K562 (cell line): Measurements from ENCODE around the gene PNMA8A. TPM values are rescaled to one million over a fixed set of nuclear protein-coding genes. Genes with fewer than 3 reads are reported as not detected.
A peak's percentile ranks its signal among the peaks of the same experiment; 100 is the strongest.

Source experiments
- ATF1 ChIP-seq, 2 experiments: fragments of 450-650 bp in 1 of 2; IDR thresholded peaks; 2 replicates each; pipeline ENCODE4 v1.6.1; 2016; ENCODE audit warnings: missing compliant biosample characterization in 1 of 2, missing genetic modification characterization in 1 of 2
- CREB5 ChIP-seq: fragments of 250-450 bp; sonication (Bioruptor Pico); IDR thresholded peaks from 2 replicates; pipeline ENCODE4 v1.5.0; 2020; ENCODE audit warnings: mild to moderate bottlenecking
- CREM ChIP-seq: IDR thresholded peaks from 2 replicates; pipeline ENCODE4 v1.6.1; 2014; ENCODE audit warnings: antibody characterized with exemption, low read depth
- FOXM1 ChIP-seq, 2 experiments: fragments of 450-650 bp in 1 of 2; sonication (generic) in 1 of 2; formaldehyde crosslinking in 1 of 2; IDR thresholded peaks; 2 replicates each; pipeline versions ENCODE4 v1.6.1 to v1.9.0; 2017 to 2022; ENCODE audit warnings: low read depth in 2 of 2, mild to moderate bottlenecking in 2 of 2, missing genetic modification reagents in 1 of 2, moderate library complexity in 1 of 2
- HOXB6 ChIP-seq: fragments of 250-450 bp; sonication (Bioruptor Pico); IDR thresholded peaks from 2 replicates; pipeline ENCODE4 v1.5.1; 2022; ENCODE audit warnings: mild to moderate bottlenecking, borderline replicate concordance
- JUND ChIP-seq, 2 experiments: IDR thresholded peaks; 2 replicates in 1 of 2; 3 replicates in 1 of 2; pipeline ENCODE4 v1.6.1; 2011; ENCODE audit warnings: borderline replicate concordance in 2 of 2, low read depth in 2 of 2, low read length in 2 of 2, improper control_type of control experiment in 1 of 2, missing biosample characterization in 1 of 2, missing genetic modification characterization in 1 of 2, missing genetic modification reagents in 1 of 2
- MTA3 ChIP-seq: fragments of 450-650 bp; formaldehyde crosslinking; IDR thresholded peaks from 2 replicates; pipeline ENCODE4 v1.6.1; 2017; ENCODE audit warnings: mild to moderate bottlenecking, borderline replicate concordance
- PHF8 ChIP-seq: fragments of 200-600 bp; sonication (generic); IDR thresholded peaks from 2 replicates; pipeline ENCODE4 v1.6.1; 2012; ENCODE audit warnings: mixed run types, mild to moderate bottlenecking, inconsistent platforms, low read length, moderate library complexity, borderline replicate concordance
- PRDM10 ChIP-seq: fragments of 450-650 bp; IDR thresholded peaks from 2 replicates; pipeline ENCODE4 v1.6.1; 2018; ENCODE audit not compliant: partially characterized antibody
- SMAD1 ChIP-seq: fragments of 150-350 bp; IDR thresholded peaks from 2 replicates; pipeline ENCODE4 v1.6.1; 2014; ENCODE audit warnings: low read length, low read depth; ENCODE audit not compliant: partially characterized antibody
- SMC3 ChIP-seq: conservative IDR thresholded peaks from 2 replicates; pipeline ENCODE4 v1.6.1; 2011; ENCODE audit warnings: low read depth, low read length, improper control_type of control experiment; ENCODE audit not compliant: insufficient read depth
- STAT5A ChIP-seq: IDR thresholded peaks from 2 replicates; pipeline ENCODE4 v1.6.1; 2012; ENCODE audit warnings: low read length, inconsistent platforms, borderline replicate concordance
- THAP12 ChIP-seq: fragments of 250-450 bp; sonication (Bioruptor Pico); IDR thresholded peaks from 2 replicates; pipeline ENCODE4 v1.9.0; 2021; ENCODE audit warnings: mild to moderate bottlenecking, inconsistent platforms
- ZNF592 ChIP-seq: fragments of 450-650 bp; IDR thresholded peaks from 2 replicates; pipeline ENCODE4 v1.6.1; 2017; ENCODE audit warnings: antibody characterized with exemption, mild to moderate bottlenecking
- polyA plus RNA-seq, 8 experiments: library from polyadenylated mRNA; depleted of rRNA in 4 of 8; stranded (reverse) in 5 of 8; unstranded in 3 of 8; fragments of >200 nt; fragmentation: Nextera tagmentation in 2 of 8; fragmentation: Illumina TruSeq in 1 of 8; extraction: Ambion mirVana in 2 of 8; extraction: Trizol in 1 of 8; gene quantifications; 2 replicates each; pipeline versions ENCODE4 v1.2.1 to v1.2.3, GENCODE V29; 2011 to 2014; ENCODE audit warnings: inconsistent platforms in 1 of 8, missing spikeins in 1 of 8
- total RNA-seq, 7 experiments: library from RNA; depleted of rRNA in 6 of 7; stranded (reverse); fragments of >200 nt in 6 of 7; fragmentation: Illumina TruSeq in 2 of 7; extraction: Trizol in 2 of 7; gene quantifications; 2 replicates each; pipeline versions ENCODE4 v1.2.1 to v1.2.3, GENCODE V29; 2011 to 2021; ENCODE audit warnings: low replicate concordance in 1 of 7

The PNMA8A gene
- total and polyA plus RNA-seq, 9 of the 15 experiments (the other 6 are each of a cell fraction or from before 2014, with no cell fraction given) = 6.6 to 23.8 (median 14.9) TPM

- TF ChIP-seq MTA3 (no peak), SMC3 (peak; percentile 98), CREB5 (CRISPR knock-in tag) (no peak), THAP12 (no peak), FOXM1 (IDR thresholded peaks at IDR 0.05; ENCODE audit: low read depth) (no peak), FOXM1 (CRISPR knock-in tag; IDR thresholded peaks at IDR 0.05; ENCODE audit: low read depth) (no peak), PHF8 (no peak), HOXB6 (CRISPR knock-in tag) (no peak), SMAD1 (no peak), PRDM10 (no peak), STAT5A (no peak), ZNF592 (no peak), JUND (IDR thresholded peaks at IDR 0.05; ENCODE audit: borderline replicate concordance, low read depth, low read length) (0 out of 2 replicates have a peak, but pooled peaks have one; percentile 21), JUND (tag; IDR thresholded peaks at IDR 0.05; ENCODE audit: borderline replicate concordance, low read depth, low read length) (no peak; the same call in 2 of the 3 replicates), ATF1 (CRISPR knock-in tag; IDR thresholded peaks at IDR 0.05) (no peak), ATF1 (tag; IDR thresholded peaks at IDR 0.05) (no peak), CREM (no peak)
Measured at GRCh38 chr19:46487802-46488445, 16.6 kb upstream of the PNMA8A start (continued).
